Endothelial cell of umbilical vein (primary cell): ENCODE measurements around the gene ATP13A5. TPM values are rescaled to one million over a fixed set of nuclear protein-coding genes. Genes with fewer than 3 reads are reported as not detected.

Experiments
- BruUV-seq: library from RNA; stranded (reverse); fragments of 400-500 nt; replicated peaks from 2 replicates; lab custom pipeline; 2021; lab: Mats Ljungman, UMichigan
- CTCF ChIA-PET: fragments of 300-600, 350-600 bp; sonication (Branson Sonifier 250); formaldehyde crosslinking; loops from one replicate; lab custom pipeline; 2021; ENCODE audit warnings: antibody characterized with exemption, inconsistent platforms; lab: Charles Lee
- POLR2A ChIA-PET: fragments of 300-600, 350-600 bp; sonication (Branson Sonifier 250); formaldehyde crosslinking; loops from one replicate; lab custom pipeline; 2021; ENCODE audit warnings: antibody characterized with exemption, inconsistent platforms; lab: Charles Lee
- DNase-seq: peaks from one replicate; pipeline ENCODE4 v3.0.0-alpha.2; 2011; ENCODE audit warnings: low read depth, low spot score
- FAIRE-seq: peaks from 2 replicates; lab custom pipeline; 2011; peaks lifted over from hg19 to GRCh38; lab: Jason Lieb, UNC
- H2AFZ ChIP-seq: 2 replicates; pipeline ENCODE4 v1.6.0; 2012; ENCODE audit warnings: low read depth, low read length, control low read depth, inconsistent platforms
- H3K27ac ChIP-seq: 2 replicates; pipeline ENCODE4 v1.5.1; 2011; ENCODE audit warnings: low read depth, mild to moderate bottlenecking, control low read depth, low read length, moderate library complexity; ENCODE audit not compliant: insufficient read depth
- H3K27me3 ChIP-seq, 2 experiments: 2 replicates each; pipeline versions ENCODE4 v1.6.0 to v1.6.1; 2011; ENCODE audit warnings: low read length in 2 of 2, mixed read lengths in 1 of 2; ENCODE audit not compliant: control insufficient read depth in 2 of 2, insufficient read depth in 2 of 2
- H3K36me3 ChIP-seq, 2 experiments: 2 replicates in 1 of 2; 3 replicates in 1 of 2; pipeline ENCODE4 v1.5.1; 2011; ENCODE audit warnings: low read length in 2 of 2, mild to moderate bottlenecking in 1 of 2, moderate library complexity in 1 of 2; ENCODE audit not compliant: control insufficient read depth in 2 of 2, insufficient read depth in 2 of 2; ENCODE audit errors: extremely low read depth in 1 of 2
- H3K4me1 ChIP-seq: 3 replicates; pipeline ENCODE4 v1.5.1; 2011; ENCODE audit warnings: mild to moderate bottlenecking, low read length; ENCODE audit not compliant: control insufficient read depth, insufficient read depth; ENCODE audit errors: extremely low read depth
- H3K4me2 ChIP-seq: 2 replicates; pipeline ENCODE4 v1.6.1; 2011; ENCODE audit warnings: low read length, control low read depth, mixed read lengths; ENCODE audit not compliant: insufficient read depth
- H3K4me3 ChIP-seq, 3 experiments: fragments of 200-600 bp in 1 of 3; sonication (generic), shearing (Covaris generic) in 1 of 3; replicated peaks in 1 of 3; 2 replicates each; pipeline ENCODE4 v1.5.1; 2011 to 2016; ENCODE audit warnings: control low read depth in 3 of 3, low read length in 3 of 3, mild to moderate bottlenecking in 2 of 3, inconsistent platforms in 1 of 3, low read depth in 1 of 3, moderate library complexity in 1 of 3; ENCODE audit not compliant: insufficient read depth in 1 of 3
- H3K79me2 ChIP-seq: 2 replicates; pipeline ENCODE4 v1.6.0; 2012; ENCODE audit warnings: low read length, inconsistent platforms; ENCODE audit not compliant: control insufficient read depth, insufficient read depth
- H3K9ac ChIP-seq: replicated peaks from 2 replicates; pipeline ENCODE3; 2011; ENCODE audit warnings: low read length, control low read depth; ENCODE audit not compliant: insufficient read depth; ENCODE audit errors: extremely low read depth
- H3K9me1 ChIP-seq: replicated peaks from 3 replicates; pipeline ENCODE4 v1.6.0; 2011; ENCODE audit warnings: mild to moderate bottlenecking, low read length; ENCODE audit not compliant: control insufficient read depth, insufficient read depth; ENCODE audit errors: extremely low read depth
- H3K9me3 ChIP-seq: replicated peaks from 2 replicates; pipeline ENCODE4 v1.5.1; 2012; ENCODE audit warnings: low read length, inconsistent platforms; ENCODE audit not compliant: control insufficient read depth, insufficient read depth
- H4K20me1 ChIP-seq: replicated peaks from 2 replicates; pipeline ENCODE3; 2011; ENCODE audit warnings: mild to moderate bottlenecking, low read length; ENCODE audit not compliant: control insufficient read depth, insufficient read depth; ENCODE audit errors: extremely low read depth
- EZH2 ChIP-seq: IDR thresholded peaks from 2 replicates; pipeline ENCODE4 v1.6.1; 2012; ENCODE audit warnings: borderline replicate concordance, low read depth, mild to moderate bottlenecking, moderate library complexity, low read length, inconsistent platforms; ENCODE audit not compliant: severe bottlenecking
- FOS ChIP-seq: IDR thresholded peaks from 2 replicates; pipeline ENCODE4 v1.6.1; 2011; ENCODE audit warnings: mild to moderate bottlenecking, low read length, moderate library complexity, borderline replicate concordance; ENCODE audit not compliant: insufficient read depth
- GATA2 ChIP-seq: IDR thresholded peaks from 2 replicates; pipeline ENCODE4 v1.7.0; 2011; ENCODE audit warnings: low read depth, mild to moderate bottlenecking, moderate library complexity, mixed read lengths, low read length; ENCODE audit not compliant: insufficient read length, insufficient read depth
- JUN ChIP-seq: IDR thresholded peaks from 2 replicates; pipeline ENCODE4 v1.6.1; 2011; ENCODE audit warnings: borderline replicate concordance, low read depth; ENCODE audit not compliant: insufficient read length, insufficient read depth
- MYC ChIP-seq: IDR thresholded peaks from one replicate; pipeline ENCODE4 v1.6.1; 2011; ENCODE audit warnings: mild to moderate bottlenecking, low read depth, low read length
- POLR2A ChIP-seq: IDR thresholded peaks from 2 replicates; pipeline ENCODE4 v1.6.1; 2012; ENCODE audit warnings: low read depth, mild to moderate bottlenecking, control low read depth, low read length
- POLR2AphosphoS5 ChIP-seq: IDR thresholded peaks from 2 replicates; pipeline ENCODE4 v1.6.1; 2012; ENCODE audit warnings: low read depth, mild to moderate bottlenecking, control low read depth, low read length, moderate library complexity; ENCODE audit not compliant: insufficient read depth
- dilution Hi-C: fragments of 300-500 bp; cut with MboI; formaldehyde crosslinking; loops from one replicate; pipeline ENCODE4 v1.15.0; 2019; ENCODE audit warnings: low sequenced_read_pairs; ENCODE audit not compliant: extremely low pct_ligation_motif_present
- intact Hi-C: fragments of 100-400 bp; cut with micrococcal nuclease; formaldehyde crosslinking; loops from one replicate; pipeline ENCODE4 v1.10.0; 2022
- polyA plus RNA-seq, 4 experiments: library from polyadenylated mRNA; depleted of rRNA in 3 of 4; stranded (reverse) in 3 of 4; unstranded in 1 of 4; fragments of >200 nt; gene quantifications; 2 replicates each; pipeline versions ENCODE4 v1.2.1 to v1.2.3, GENCODE V29; 2011 to 2012; ENCODE audit warnings: missing spikeins in 1 of 4
- total RNA-seq: library from RNA; stranded (reverse); gene quantifications from 2 replicates; pipeline ENCODE4 v1.2.3, GENCODE V29; 2021
- TF ChIP-seq, protein P1 (sequence below): IDR thresholded peaks from 2 replicates; pipeline ENCODE4 v1.6.1; 2011; ENCODE audit not compliant: insufficient read depth, insufficient read length
- TF ChIP-seq, protein P2 (sequence below), 2 donors: IDR thresholded peaks; 1 replicate in 1 of 2; 2 replicates in 1 of 2; pipeline ENCODE4 v1.5.1; 2011; ENCODE audit warnings: low read length in 2 of 2, mild to moderate bottlenecking in 2 of 2, moderate library complexity in 2 of 2, control low read depth in 1 of 2, inconsistent platforms in 1 of 2, low read depth in 1 of 2; ENCODE audit not compliant: insufficient read depth in 1 of 2; ENCODE audit errors: extremely low read depth in 1 of 2

Gene ATP13A5
- total and polyA plus RNA-seq, 2 donors (not counting 3 experiments of a cell fraction or from before 2014, with no cell fraction given), result not detected

GRCh38 chr3:193357291-193357690 is 21.3 kb downstream of the ATP13A5 start:
- no TSS peak for BruUV-seq
- ChIA-PET CTCF (no interaction called here), POLR2A (no interaction called here)
- no peak overlapping the region for H3K9ac ChIP-seq
- no peak overlapping the region for H2AFZ ChIP-seq
- H3K36me3 ChIP-seq, result no peaks in the 10 kb centered on the region
- H3K4me2 ChIP-seq, result no peak overlapping the region
- H3K27ac ChIP-seq, result no peak overlapping the region
- H3K79me2 ChIP-seq, result no peaks in the 10 kb centered on the region
- DNase-seq, result no peak
- intact Hi-C loops, result no loop called here
- H3K4me1 ChIP-seq, result no peaks in the 10 kb centered on the region
- TF ChIP-seq MYC, result no peak
- TF ChIP-seq, protein P1, sequence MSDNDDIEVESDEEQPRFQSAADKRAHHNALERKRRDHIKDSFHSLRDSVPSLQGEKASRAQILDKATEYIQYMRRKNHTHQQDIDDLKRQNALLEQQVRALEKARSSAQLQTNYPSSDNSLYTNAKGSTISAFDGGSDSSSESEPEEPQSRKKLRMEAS, result no peak
- TF ChIP-seq FOS, result no peak
- no peak for TF ChIP-seq EZH2
- no peaks in the 10 kb centered on the region for H3K27me3 ChIP-seq
- H4K20me1 ChIP-seq, result no peaks in the 10 kb centered on the region
- no peak for FAIRE-seq
- H3K4me3 ChIP-seq, result no peak overlapping the region
- dilution Hi-C loops, result no loop called here
- no peaks in the 10 kb centered on the region for H3K9me3 ChIP-seq
- no peaks in the 10 kb centered on the region for H3K9me1 ChIP-seq

GRCh38 chr3:193354423-193354822 is 24.1 kb downstream of the ATP13A5 start:
- H3K4me2 ChIP-seq, result no peak overlapping the region
- no peak for TF ChIP-seq FOS
- TF ChIP-seq JUN, result no peak
- no peak for TF ChIP-seq GATA2
- no peak for TF ChIP-seq MYC
- TF ChIP-seq, protein P1, result no peak
- TF ChIP-seq, protein P2, sequence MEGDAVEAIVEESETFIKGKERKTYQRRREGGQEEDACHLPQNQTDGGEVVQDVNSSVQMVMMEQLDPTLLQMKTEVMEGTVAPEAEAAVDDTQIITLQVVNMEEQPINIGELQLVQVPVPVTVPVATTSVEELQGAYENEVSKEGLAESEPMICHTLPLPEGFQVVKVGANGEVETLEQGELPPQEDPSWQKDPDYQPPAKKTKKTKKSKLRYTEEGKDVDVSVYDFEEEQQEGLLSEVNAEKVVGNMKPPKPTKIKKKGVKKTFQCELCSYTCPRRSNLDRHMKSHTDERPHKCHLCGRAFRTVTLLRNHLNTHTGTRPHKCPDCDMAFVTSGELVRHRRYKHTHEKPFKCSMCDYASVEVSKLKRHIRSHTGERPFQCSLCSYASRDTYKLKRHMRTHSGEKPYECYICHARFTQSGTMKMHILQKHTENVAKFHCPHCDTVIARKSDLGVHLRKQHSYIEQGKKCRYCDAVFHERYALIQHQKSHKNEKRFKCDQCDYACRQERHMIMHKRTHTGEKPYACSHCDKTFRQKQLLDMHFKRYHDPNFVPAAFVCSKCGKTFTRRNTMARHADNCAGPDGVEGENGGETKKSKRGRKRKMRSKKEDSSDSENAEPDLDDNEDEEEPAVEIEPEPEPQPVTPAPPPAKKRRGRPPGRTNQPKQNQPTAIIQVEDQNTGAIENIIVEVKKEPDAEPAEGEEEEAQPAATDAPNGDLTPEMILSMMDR (IDR thresholded peaks at IDR 0.05; ENCODE audit: extremely low read depth in 1 of 2, insufficient read depth in 1 of 2, low read depth in 1 of 2, low read length in 2 of 2), result no peak
- no peak for TF ChIP-seq POLR2A
- no peak for TF ChIP-seq POLR2AphosphoS5
- no peak for TF ChIP-seq EZH2
- no peak overlapping the region for H3K4me3 ChIP-seq
- intact Hi-C loops (no loop called here), dilution Hi-C loops (no loop called here)
- H3K27me3 ChIP-seq, result no peaks in the 10 kb centered on the region
- H3K9me3 ChIP-seq, result no peaks in the 10 kb centered on the region
- H3K27ac ChIP-seq, result no peak overlapping the region
- FAIRE-seq (no peak), DNase-seq (no peak)
- H3K36me3 ChIP-seq, result no peaks in the 10 kb centered on the region
- no peaks in the 10 kb centered on the region for H3K79me2 ChIP-seq
- H3K4me1 ChIP-seq, result no peaks in the 10 kb centered on the region
- POLR2A ChIA-PET, result no interaction called here
- no peaks in the 10 kb centered on the region for H4K20me1 ChIP-seq
- no peak overlapping the region for H3K9ac ChIP-seq
- no peak overlapping the region for H2AFZ ChIP-seq
- H3K9me1 ChIP-seq, result no peaks in the 10 kb centered on the region
- CTCF ChIA-PET, result no interaction called here
- no TSS peak for BruUV-seq
